ENCODE measurements around the gene ETNPPL. TPM values are rescaled to one million over a fixed set of nuclear protein-coding genes. Genes with fewer than 3 reads are reported as not detected.

Gene ETNPPL
- polyA plus RNA-seq, 4 donors, result 0.14 to 0.32 (median 0.24) TPM

- no peak for DNase-seq (ENCODE audit: low read depth in 4 of 4, low spot score in 3 of 4)
Observed at GRCh38 chr4:108702960-108703359, 59.9 kb downstream of the ETNPPL start.

GRCh38 chr4:108700081-108700757 is 62.6 kb downstream of the ETNPPL start:
- DNase-seq (ENCODE audit: low read depth in 4 of 4, low spot score in 3 of 4), result no peak

GRCh38 chr4:108696160-108696559 is 66.7 kb downstream of the ETNPPL start:
- no peak for DNase-seq (ENCODE audit: low read depth in 4 of 4, low spot score in 3 of 4)

- DNase-seq (ENCODE audit: low read depth in 4 of 4, low spot score in 3 of 4), result no peak
Observed at GRCh38 chr4:108695062-108695461, 67.8 kb downstream of the ETNPPL start.

- DNase-seq (ENCODE audit: low read depth in 4 of 4, low spot score in 3 of 4), result no peak
Observed at GRCh38 chr4:108694423-108694822, 68.4 kb downstream of the ETNPPL start.

- DNase-seq (ENCODE audit: low read depth in 4 of 4, low spot score in 3 of 4), result no peak
Observed at GRCh38 chr4:108693819-108694218, 69.0 kb downstream of the ETNPPL start.

GRCh38 chr4:108693211-108693610 is 69.6 kb downstream of the ETNPPL start:
- no peak for DNase-seq (ENCODE audit: low read depth in 4 of 4, low spot score in 3 of 4)

Other genes starting within 250 kb of the ETNPPL start
- 1,000 to 10,000 TPM; 1,869 to 2,212 (median 1,931) TPM for gene RPL34, start 142.5 kb downstream of the ETNPPL start, polyA plus RNA-seq (ENCODE audit: insufficient read length in 4 of 4)
- gene OSTC, start 112.5 kb downstream of the ETNPPL start, polyA plus RNA-seq (ENCODE audit: insufficient read length in 4 of 4), result 100 to 1,000 TPM; 269 to 306 (median 301) TPM